Pancreas (tissue), 10 donors: ENCODE results near the gene NANP. TPM values are rescaled to one million over a fixed set of nuclear protein-coding genes. Genes with fewer than 3 reads are reported as not detected.
"Not testable (repeated sequence)": the region's sequence is repeated elsewhere in the genome, so short reads cannot be mapped to it uniquely, and the experiment has no call there.

Experiments used
- ATAC-seq, 4 donors: fragments of 200-7000 bp; cut with Tn5 transposase; one replicate each; pipeline versions ENCODE4 v1.8.0 to v1.9.1; 2020; ENCODE audit warnings: mild to moderate bottlenecking in 4 of 4, moderate library complexity in 4 of 4
- DNase-seq, 6 donors: peaks; one replicate each; pipeline ENCODE4 v3.0.0-alpha.2; 2020
- FAIRE-seq: peaks from 2 replicates; lab custom pipeline; 2012; peaks lifted over from hg19 to GRCh38; lab: Jason Lieb, UNC
- H3K27ac ChIP-seq, 4 donors: fragments of 200-600 bp; sonication (generic); 1 replicate in 3 of 4; 2 replicates in 1 of 4; pipeline versions ENCODE4 v1.5.0 to v1.8.0; 2020
- H3K27me3 ChIP-seq, 4 donors: fragments of 200-600 bp; one replicate each; pipeline ENCODE4 v1.8.0; 2021
- H3K36me3 ChIP-seq, 3 donors: fragments of 200-600 bp; sonication (generic) in 1 of 3; one replicate each; pipeline versions ENCODE4 v1.5.0 to v1.8.0; 2020 to 2021
- H3K4me1 ChIP-seq, 3 donors: fragments of 200-600 bp; one replicate each; pipeline ENCODE4 v1.8.0; 2021
- H3K4me3 ChIP-seq, 4 donors: fragments of 200-600 bp; sonication (generic) in 2 of 4; one replicate each; pipeline versions ENCODE4 v1.5.0 to v1.8.0; 2020 to 2021
- H3K9me3 ChIP-seq, 4 donors: fragments of 200-600 bp; one replicate each; pipeline ENCODE4 v1.8.0; 2021
- CTCF ChIP-seq, 4 donors: fragments of 200-600 bp; sonication (generic) in 3 of 4; IDR thresholded peaks; one replicate each; pipeline versions ENCODE4 v1.5.0 to v1.8.0; 2021; ENCODE audit warnings: antibody characterized with exemption in 4 of 4
- WGBS, 2 donors: extraction: QIAGEN DNeasy Blood & Tissue Kit; methylation state at CpG; one replicate each; pipeline ENCODE4 v1.1.7; 2013; 5-methylcytosine and 5-hydroxymethylcytosine counted together
- intact Hi-C, 3 donors: fragments of 100-400 bp; cut with DNase I; formaldehyde crosslinking; loops; one replicate each; pipeline versions ENCODE4 v1.11.1 to v1.14.2; 2022
- polyA plus RNA-seq, 2 donors: library from polyadenylated mRNA; stranded (reverse); fragments of 200-250 nt; gene quantifications; one replicate each; pipeline ENCODE4 v1.2.3, GENCODE V29; 2013
- total RNA-seq, 6 donors: library from RNA; stranded (reverse); fragmentation: NEBNext Ultra II Directional in 4 of 6; extraction: Animal tissue kit (Norgen Biotek cat#: 25700) in 4 of 6; gene quantifications; one replicate each; pipeline versions ENCODE4 v1.2.1 to v1.2.4, GENCODE V29; 2021 to 2023
- donor health status: healthy with polysubstance abuse.
- donor health status: DM: no; HTN: no; CAD: no; lungs with moderate emphysema.
- donor health status: DM: no; HTN: no; CAD: no.
- donor health status: control.
- donor health status: control.
- donor health status: Bipolar disorder and iron deficiency.
- donor health status: DM: yes; HTN: yes; CAD: no.
- donor health status: DM: no; HTN: no; CAD: no.
- donor health status: DM: no; HTN: no; CAD: no.
- donor health status: DM: yes; HTN: yes; CAD: no.

Gene NANP
- total and polyA plus RNA-seq, 8 donors: 1.0 to 2.5 (median 1.6) TPM

GRCh38 chr20:25632940-25633790, 9.4 kb upstream of the NANP start:
- FAIRE-seq: no peak
- Histone ChIP-seq H3K36me3 (peaks cover 0 to 9% (median 0%) of the 10 kb centered on the region in 3 donors), H3K4me3 (no peak overlapping the region), H3K27ac (no peak overlapping the region), H3K4me1 (no peaks in the 10 kb centered on the region), H3K9me3 (peaks cover 0 to 8% (median 0%) of the 10 kb centered on the region in 4 donors), H3K27me3 (no peaks in the 10 kb centered on the region)
- no peak for TF ChIP-seq CTCF (IDR thresholded peaks at IDR 0.05)
- DNase-seq: no peak
- WGBS, 2 donors: 68 to 83% methylated on average over 5 of the region's 5 CpGs
- intact Hi-C loops: no loop called here
- no peak for ATAC-seq

- WGBS, 2 donors: 94 to 96% methylated on average over 2 of the region's 2 CpGs
- H3K27me3 ChIP-seq, H3K36me3 ChIP-seq, H3K4me3 ChIP-seq, FAIRE-seq, ATAC-seq, H3K9me3 ChIP-seq, H3K4me1 ChIP-seq, intact Hi-C loops, H3K27ac ChIP-seq, DNase-seq: not testable (repeated sequence)
Observed at GRCh38 chr20:25630615-25631014, 6.8 kb upstream of the NANP start.

- no peak for TF ChIP-seq CTCF (IDR thresholded peaks at IDR 0.05)
- Histone ChIP-seq H3K36me3 (no peaks in the 10 kb centered on the region), H3K27me3 (no peaks in the 10 kb centered on the region), H3K4me1 (no peaks in the 10 kb centered on the region), H3K4me3 (no peak overlapping the region), H3K9me3 (no peaks in the 10 kb centered on the region), H3K27ac (no peak overlapping the region)
- FAIRE-seq (no peak), ATAC-seq (no peak), DNase-seq (no peak)
- intact Hi-C loops: no loop called here
- 78 to 81% methylated on average over 8 of the region's 8 CpGs for WGBS, 2 donors
Observed at GRCh38 chr20:25629816-25630499, 6.1 kb upstream of the NANP start.

GRCh38 chr20:25626779-25627178, 3.0 kb upstream of the NANP start:
- 83 to 87% methylated on average over 9 of the region's 9 CpGs for WGBS, 2 donors
- Histone ChIP-seq H3K27ac (no peak overlapping the region), H3K4me3 (no peak overlapping the region), H3K4me1 (peaks cover 0 to 8% (median 6%) of the 10 kb centered on the region in 3 donors), H3K36me3 (no peaks in the 10 kb centered on the region), H3K9me3 (no peaks in the 10 kb centered on the region), H3K27me3 (no peaks in the 10 kb centered on the region)
- ATAC-seq (no peak), FAIRE-seq (no peak), DNase-seq (no peak)
- intact Hi-C loops: no loop called here
- TF ChIP-seq CTCF (IDR thresholded peaks at IDR 0.05): no peak

GRCh38 chr20:25624500-25624939, 706 bp upstream of the NANP start:
- Histone ChIP-seq H3K4me1 (peaks cover 0 to 8% (median 6%) of the 10 kb centered on the region in 3 donors), H3K36me3 (no peaks in the 10 kb centered on the region), H3K4me3 (peak overlapping the region; percentile 71 to 96 (median 87)), H3K9me3 (no peaks in the 10 kb centered on the region), H3K27ac (peak overlapping the region; percentile 81 to 92 (median 86)), H3K27me3 (no peaks in the 10 kb centered on the region)
- no peak for FAIRE-seq
- no peak for DNase-seq
- WGBS, 2 donors: 33 to 34% methylated on average over 17 of the region's 17 CpGs
- intact Hi-C loops: no loop called here
- TF ChIP-seq CTCF (IDR thresholded peaks at IDR 0.05): no peak
- no peak for ATAC-seq
